ENCODE data around the gene WDR27.

The WDR27 gene

GRCh38 chr6:169641461-169642085 lies 60.3 kb downstream of the WDR27 start:
- in situ Hi-C loops (cut with MboI; ENCODE audit: low sequenced_read_pairs): no loop called here

- in situ Hi-C loops (cut with MboI; ENCODE audit: low sequenced_read_pairs): no loop called here
Observed at GRCh38 chr6:169640983-169641382, 60.8 kb downstream of the WDR27 start.

DNA sequence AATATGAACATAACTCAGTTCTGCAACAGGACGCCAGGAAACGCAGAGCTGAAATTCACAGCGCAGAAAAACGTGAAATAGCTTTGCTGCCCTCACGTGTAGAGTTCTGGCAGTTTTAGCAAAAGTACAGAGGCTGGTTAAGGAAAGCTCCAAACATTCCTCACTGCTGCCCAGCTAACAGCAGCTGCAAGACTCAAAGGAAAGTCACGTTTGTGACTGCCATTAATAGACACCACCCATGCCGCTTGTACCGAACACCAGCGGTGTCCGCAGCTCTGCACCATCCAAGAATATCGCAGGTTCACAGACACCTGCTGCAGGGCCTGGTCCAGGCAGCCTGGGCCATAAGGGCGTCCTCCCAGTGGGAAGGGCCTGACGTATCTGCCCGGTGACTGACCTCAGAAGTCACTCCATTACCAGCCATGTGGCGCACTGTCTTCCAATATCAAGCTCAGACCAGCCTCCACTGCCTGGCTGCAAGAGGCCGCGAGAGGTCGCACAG lies 61.4 kb downstream of the WDR27 start:
- in situ Hi-C loops (cut with MboI; ENCODE audit: low sequenced_read_pairs): no loop called here

GRCh38 chr6:169639653-169640278 lies 62.1 kb downstream of the WDR27 start:
- in situ Hi-C loops (cut with MboI; ENCODE audit: low sequenced_read_pairs): no loop called here

GRCh38 chr6:169638915-169639314 lies 62.9 kb downstream of the WDR27 start:
- in situ Hi-C loops (cut with MboI; ENCODE audit: low sequenced_read_pairs): no loop called here

GRCh38 chr6:169638388-169638787 lies 63.4 kb downstream of the WDR27 start:
- in situ Hi-C loops (cut with MboI; ENCODE audit: low sequenced_read_pairs): no loop called here

DNA sequence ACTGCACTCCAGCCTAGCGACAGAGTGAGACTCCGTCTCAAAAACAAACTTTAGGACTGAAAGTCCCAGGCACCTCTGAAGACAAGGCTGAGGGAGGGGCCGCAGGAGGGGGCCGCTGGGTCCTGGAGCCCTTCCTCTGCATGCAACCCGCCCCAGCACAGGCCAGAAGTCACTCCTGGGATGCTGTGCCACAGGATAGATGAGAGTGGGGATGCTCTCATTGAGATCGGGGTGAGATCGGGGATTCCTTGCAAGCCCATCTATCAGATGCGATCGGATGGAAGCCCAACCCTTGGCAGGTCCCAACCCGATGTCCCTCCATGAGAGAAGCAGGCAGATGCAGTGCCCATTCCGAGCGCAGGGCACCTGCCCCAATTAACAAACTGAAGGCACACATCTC lies 66.5 kb downstream of the WDR27 start:
- in situ Hi-C loops (cut with MboI; ENCODE audit: low sequenced_read_pairs): no loop called here

- in situ Hi-C loops (cut with MboI; ENCODE audit: low sequenced_read_pairs): no loop called here
Observed at GRCh38 chr6:169632841-169633240, 69.0 kb downstream of the WDR27 start.

- in situ Hi-C loops (cut with MboI; ENCODE audit: low sequenced_read_pairs): no loop called here
Observed at GRCh38 chr6:169629256-169629655, 72.6 kb downstream of the WDR27 start.

DNA sequence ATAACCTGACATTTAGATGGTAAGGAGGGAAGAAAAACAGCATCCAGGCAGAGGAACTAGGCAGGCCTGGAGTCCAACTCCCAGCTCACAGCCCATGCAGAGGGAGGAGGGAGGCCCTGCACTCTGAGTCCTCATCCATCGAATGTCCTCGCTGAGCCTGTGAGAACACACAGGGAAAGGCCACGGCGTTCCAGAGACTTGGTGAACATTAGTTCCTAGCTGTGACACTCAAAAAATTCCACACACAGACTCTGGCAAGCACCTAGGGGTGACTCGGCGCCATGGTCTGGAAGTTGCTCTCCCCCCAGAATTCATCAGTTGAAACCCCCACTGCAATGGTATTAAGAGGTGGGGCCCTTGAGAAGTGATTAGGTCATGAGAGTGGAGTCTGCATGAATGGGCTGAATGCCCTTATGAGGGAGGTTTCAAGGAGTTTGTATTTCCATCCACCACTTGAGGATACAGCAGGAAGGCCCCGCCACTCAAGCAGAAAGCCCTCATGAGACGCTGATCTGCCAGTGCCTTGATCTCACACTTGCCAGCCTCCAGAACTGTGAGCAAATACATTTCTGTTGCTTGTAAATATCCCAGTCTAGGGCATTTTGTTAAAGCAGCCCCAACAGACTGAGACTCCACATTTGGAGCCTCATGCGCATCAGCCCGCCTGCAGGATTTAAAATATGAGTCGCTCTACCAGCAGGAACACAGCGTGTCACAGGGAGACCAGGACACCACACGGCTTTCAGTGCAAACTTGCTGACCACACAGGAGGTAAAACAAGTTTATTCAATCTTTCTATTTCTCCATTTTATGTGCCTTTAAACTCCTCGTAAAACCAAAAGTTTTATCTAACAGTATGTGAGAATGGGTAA lies 73.9 kb downstream of the WDR27 start:
- in situ Hi-C loops (cut with MboI; ENCODE audit: low sequenced_read_pairs): no loop called here

DNA sequence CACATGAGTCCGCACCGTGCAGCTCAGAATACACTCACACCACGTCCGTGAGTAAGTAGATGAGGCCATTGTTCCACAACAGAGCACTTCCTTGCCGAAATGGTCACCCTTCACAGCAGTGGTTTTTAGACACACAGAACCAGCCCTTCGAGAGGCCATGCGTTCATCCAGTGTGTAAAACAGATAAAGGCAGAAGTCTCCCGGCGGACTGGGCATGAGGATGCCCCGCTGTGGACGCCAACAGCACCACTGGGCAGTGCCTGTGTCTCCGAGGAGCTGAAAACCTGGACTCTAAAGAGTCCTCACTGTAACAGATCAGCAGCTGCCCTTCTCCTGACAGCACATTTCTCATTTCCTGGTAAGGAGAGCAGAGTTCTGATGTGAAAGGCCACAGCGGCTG lies 75.2 kb downstream of the WDR27 start:
- in situ Hi-C loops (cut with MboI; ENCODE audit: low sequenced_read_pairs): no loop called here

DNA sequence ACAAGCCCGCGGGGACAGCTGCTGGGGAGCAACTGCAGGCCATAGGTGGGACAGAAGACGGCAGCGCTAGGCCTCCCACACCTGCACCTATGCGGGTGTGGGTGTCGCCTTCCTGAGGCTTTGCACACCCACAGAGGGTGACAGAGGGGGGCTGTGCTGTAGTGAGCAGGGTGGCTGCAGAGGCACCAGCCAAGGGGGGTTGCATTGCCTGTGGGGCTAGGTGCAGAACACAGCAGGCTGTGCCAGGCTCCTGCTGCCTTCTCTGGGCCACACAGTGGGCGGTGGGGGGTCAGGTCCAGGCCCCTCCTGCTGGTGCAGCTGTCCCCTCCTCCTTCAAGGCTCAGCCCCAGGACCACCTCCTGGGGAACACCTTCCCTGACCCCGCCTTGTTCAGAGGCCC lies 75.7 kb downstream of the WDR27 start:
- in situ Hi-C loops (cut with MboI; ENCODE audit: low sequenced_read_pairs): no loop called here

DNA sequence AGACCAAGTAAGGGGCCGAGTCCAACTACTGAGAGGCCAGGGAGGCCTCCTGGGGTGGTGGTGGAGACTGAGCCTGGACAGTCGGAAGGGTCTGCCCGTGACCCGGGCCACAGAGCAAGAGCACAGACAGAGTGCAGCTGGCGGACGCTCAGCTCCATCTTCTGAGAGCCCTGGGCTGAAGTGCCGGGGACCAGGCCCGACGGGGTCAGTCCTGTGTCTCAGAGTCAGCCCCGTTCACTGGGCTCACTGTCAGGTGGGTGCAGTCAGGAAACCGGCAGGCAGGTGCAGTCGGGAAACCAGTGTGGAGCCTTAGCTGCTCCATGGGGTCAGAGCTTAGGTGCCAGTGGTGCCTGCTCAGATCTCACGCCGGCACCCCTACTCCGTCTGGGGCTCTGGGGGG lies 76.5 kb downstream of the WDR27 start:
- in situ Hi-C loops (cut with MboI; ENCODE audit: low sequenced_read_pairs): no loop called here

- in situ Hi-C loops (cut with MboI; ENCODE audit: low sequenced_read_pairs): no loop called here
Observed at GRCh38 chr6:169624785-169625184, 77.0 kb downstream of the WDR27 start.

DNA sequence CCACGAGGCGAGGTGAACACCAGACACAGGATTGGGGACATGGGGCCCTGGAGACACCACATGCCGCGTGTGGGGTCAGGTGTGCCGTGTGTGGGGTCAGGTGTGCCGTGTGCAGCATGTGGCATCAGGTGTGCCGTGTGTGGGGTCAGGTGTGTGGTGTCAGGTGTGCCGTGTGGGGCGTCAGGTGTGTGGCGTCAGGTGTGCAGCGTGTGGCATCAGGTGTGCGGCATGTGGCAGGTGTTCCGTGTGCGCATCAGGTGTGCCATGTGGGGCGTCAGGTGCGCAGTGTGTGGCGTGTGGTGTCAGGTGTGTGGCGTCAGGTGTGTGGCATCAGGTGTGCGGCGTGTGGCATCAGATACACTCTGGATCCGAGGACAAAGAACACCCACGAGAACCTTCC lies 77.9 kb downstream of the WDR27 start:
- in situ Hi-C loops (cut with MboI; ENCODE audit: low sequenced_read_pairs): no loop called here

DNA sequence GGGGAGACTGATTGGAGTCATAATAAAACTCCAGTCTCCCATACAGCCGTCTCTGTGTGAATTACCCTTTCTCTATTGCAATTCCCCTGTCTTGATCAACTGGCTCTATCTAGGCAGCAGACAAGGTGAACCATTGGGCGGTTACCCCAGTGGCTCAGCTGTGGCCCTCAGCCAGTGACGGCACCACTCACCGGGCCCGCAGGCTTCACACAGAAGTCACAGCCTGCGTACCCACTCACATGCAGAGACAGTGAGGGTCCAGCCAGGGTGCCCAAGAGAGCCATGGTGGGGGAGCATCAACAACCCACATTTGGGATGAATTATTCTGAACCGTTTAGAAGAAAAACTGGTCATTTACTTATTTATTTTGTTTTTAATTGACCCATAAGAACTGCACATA lies 78.5 kb downstream of the WDR27 start:
- in situ Hi-C loops (cut with MboI; ENCODE audit: low sequenced_read_pairs): no loop called here

- in situ Hi-C loops (cut with MboI; ENCODE audit: low sequenced_read_pairs): no loop called here
Observed at GRCh38 chr6:169622618-169623017, 79.2 kb downstream of the WDR27 start.

DNA sequence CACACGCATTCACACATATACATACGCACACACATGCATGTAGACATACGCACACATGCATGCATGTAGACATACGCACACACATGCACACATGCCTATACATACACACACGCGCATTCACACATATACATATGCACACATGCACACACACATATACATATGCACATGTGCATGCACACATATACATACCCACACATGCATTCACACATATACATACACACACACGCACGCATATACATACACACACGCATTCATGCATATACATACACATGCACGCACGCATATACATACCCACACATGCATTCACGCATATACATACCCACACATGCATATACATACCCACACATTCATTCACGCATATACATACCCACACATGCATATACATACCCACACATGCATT lies 80.5 kb downstream of the WDR27 start:
- in situ Hi-C loops (cut with MboI; ENCODE audit: low sequenced_read_pairs): no loop called here

DNA sequence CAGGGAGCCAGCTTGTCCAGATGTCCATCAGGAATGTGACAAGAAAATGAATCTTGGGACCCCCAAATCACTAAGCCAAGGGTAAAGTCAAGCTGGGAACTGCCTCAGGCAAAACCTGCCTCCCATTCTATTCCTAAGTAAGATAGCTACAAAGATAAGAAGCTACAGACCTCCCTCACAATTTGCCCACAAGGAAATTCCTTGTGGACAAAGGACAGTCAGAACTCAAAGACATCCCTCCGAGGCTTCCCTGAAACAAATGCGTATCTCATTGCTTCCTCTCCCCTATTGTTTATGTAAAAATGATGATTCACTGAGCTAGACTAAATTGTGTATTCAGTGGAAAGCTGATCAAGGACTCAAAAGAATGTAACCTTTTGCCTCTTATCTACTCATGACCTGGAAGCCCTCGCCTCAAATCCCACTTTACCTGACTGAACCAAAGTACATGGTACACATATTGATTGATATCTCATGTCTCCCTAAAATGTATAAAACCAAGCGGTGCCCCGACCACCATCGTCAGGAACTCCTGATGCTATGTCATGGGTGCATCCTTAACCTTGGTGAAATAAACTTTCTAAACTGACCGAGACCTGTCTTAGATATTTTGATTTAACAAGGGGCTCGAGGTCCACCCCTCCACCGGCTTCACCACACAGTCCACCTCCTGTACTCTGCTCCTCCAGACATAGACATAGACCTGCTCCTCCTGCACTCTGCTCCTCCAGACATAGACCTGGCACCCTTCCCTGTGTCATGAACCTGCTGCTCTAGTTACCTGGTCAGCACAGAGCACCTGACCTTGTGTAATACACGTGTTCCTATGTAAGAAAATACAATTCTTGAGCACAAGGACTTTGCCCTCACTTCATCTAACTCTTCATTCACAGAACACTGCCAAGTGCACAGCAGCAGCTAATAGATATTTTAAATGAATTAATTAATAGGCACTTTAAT lies 81.4 kb downstream of the WDR27 start:
- in situ Hi-C loops (cut with MboI; ENCODE audit: low sequenced_read_pairs): no loop called here

GRCh38 chr6:169619650-169620049 lies 82.2 kb downstream of the WDR27 start:
- in situ Hi-C loops (cut with MboI; ENCODE audit: low sequenced_read_pairs): no loop called here
